CD14-positive monocyte (primary cell): Measurements from ENCODE around the gene UACA. TPM values are rescaled to one million over a fixed set of nuclear protein-coding genes. Genes with fewer than 3 reads are reported as not detected.

Experiments
- DNase-seq, 3 donors: peaks; one replicate each; pipeline ENCODE4 v3.0.0-alpha.2; 2011 to 2022
- H2AFZ ChIP-seq: 2 replicates; pipeline ENCODE4 v1.6.0; 2012; ENCODE audit warnings: mild to moderate bottlenecking, low read depth, low read length, inconsistent platforms; ENCODE audit not compliant: insufficient read depth, poor library complexity, severe bottlenecking
- H3K27ac ChIP-seq, 2 donors: 1 replicate in 1 of 2; 2 replicates in 1 of 2; pipeline ENCODE4 v1.5.1; 2012 to 2013; ENCODE audit warnings: low read length in 2 of 2, control low read depth in 1 of 2, inconsistent platforms in 1 of 2, low read depth in 1 of 2, mild to moderate bottlenecking in 1 of 2
- H3K27me3 ChIP-seq, 2 donors: one replicate each; pipeline versions ENCODE4 v1.6.0 to v1.6.1; 2011 to 2013; ENCODE audit warnings: low read length in 2 of 2; ENCODE audit not compliant: control insufficient read depth in 2 of 2, insufficient read depth in 2 of 2
- H3K36me3 ChIP-seq, 2 donors: replicated peaks in 1 of 2; 1 replicate in 1 of 2; 2 replicates in 1 of 2; pipeline versions ENCODE4 v1.5.1 to v1.6.1; 2012 to 2013; ENCODE audit warnings: low read length in 2 of 2, control low read depth in 1 of 2, inconsistent platforms in 1 of 2, mild to moderate bottlenecking in 1 of 2; ENCODE audit not compliant: insufficient read depth in 2 of 2, control insufficient read depth in 1 of 2
- H3K4me1 ChIP-seq, 2 donors: 1 replicate in 1 of 2; 2 replicates in 1 of 2; pipeline versions ENCODE4 v1.5.1 to v1.6.1; 2012 to 2013; ENCODE audit warnings: low read length in 2 of 2, control low read depth in 1 of 2, inconsistent platforms in 1 of 2, mild to moderate bottlenecking in 1 of 2, moderate library complexity in 1 of 2; ENCODE audit not compliant: insufficient read depth in 2 of 2, control insufficient read depth in 1 of 2
- H3K4me2 ChIP-seq: replicated peaks from 2 replicates; pipeline ENCODE3; 2012; ENCODE audit warnings: low read length, moderate library complexity, mild to moderate bottlenecking; ENCODE audit not compliant: poor library complexity, severe bottlenecking; ENCODE audit errors: extremely low read depth
- H3K4me3 ChIP-seq, 3 experiments: fragments of 200-600 bp in 1 of 3; sonication (generic) in 1 of 3; replicated peaks in 1 of 3; 1 replicate in 2 of 3; 2 replicates in 1 of 3; pipeline ENCODE4 v1.5.1; 2011 to 2013; ENCODE audit warnings: low read length in 3 of 3, mild to moderate bottlenecking in 3 of 3, control low read depth in 2 of 3, low read depth in 2 of 3, inconsistent platforms in 1 of 3, moderate library complexity in 1 of 3
- H3K79me2 ChIP-seq: 2 replicates; pipeline ENCODE4 v1.6.0; 2012; ENCODE audit warnings: mild to moderate bottlenecking, control low read depth, inconsistent platforms, low read length, moderate library complexity; ENCODE audit not compliant: insufficient read depth
- H3K9ac ChIP-seq: 2 replicates; pipeline ENCODE4 v1.6.0; 2017; ENCODE audit warnings: low read length, mild to moderate bottlenecking; ENCODE audit not compliant: insufficient read depth, poor library complexity, severe bottlenecking
- H3K9me3 ChIP-seq, 2 donors: replicated peaks in 1 of 2; 1 replicate in 1 of 2; 2 replicates in 1 of 2; pipeline versions ENCODE4 v1.5.1 to v1.6.1; 2012 to 2013; ENCODE audit warnings: low read length in 2 of 2, control low read depth in 1 of 2; ENCODE audit not compliant: control insufficient read depth in 1 of 2, insufficient read depth in 1 of 2
- H4K20me1 ChIP-seq: 2 replicates; pipeline ENCODE4 v1.6.0; 2012; ENCODE audit warnings: mild to moderate bottlenecking, low read length, control low read depth, moderate library complexity; ENCODE audit not compliant: insufficient read depth
- H3K27ac Mint-ChIP-seq, 7 donors: one replicate each; pipeline ENCODE4 v1.8.0; 2020; ENCODE audit warnings: mild to moderate bottlenecking in 7 of 7, mixed read lengths in 7 of 7, moderate library complexity in 6 of 7, inconsistent platforms in 2 of 7
- H3K27me3 Mint-ChIP-seq, 3 donors: one replicate each; pipeline ENCODE4 v1.8.0; 2021 to 2022; ENCODE audit warnings: low read depth in 3 of 3, mild to moderate bottlenecking in 3 of 3, mixed read lengths in 3 of 3, moderate library complexity in 3 of 3, inconsistent platforms in 1 of 3
- H3K36me3 Mint-ChIP-seq, 2 donors: one replicate each; pipeline ENCODE4 v1.8.0; 2020; ENCODE audit warnings: mixed read lengths in 2 of 2, inconsistent platforms in 1 of 2, mild to moderate bottlenecking in 1 of 2
- H3K4me1 Mint-ChIP-seq: one replicate; pipeline ENCODE4 v1.8.0; 2020; ENCODE audit warnings: mild to moderate bottlenecking, mixed read lengths
- H3K4me3 Mint-ChIP-seq, 2 donors: one replicate each; pipeline ENCODE4 v1.8.0; 2020; ENCODE audit warnings: mild to moderate bottlenecking in 2 of 2, mixed read lengths in 2 of 2, moderate library complexity in 1 of 2
- H3K9me3 Mint-ChIP-seq, 7 donors: one replicate each; pipeline ENCODE4 v1.8.0; 2020 to 2022; ENCODE audit warnings: mixed read lengths in 7 of 7, mild to moderate bottlenecking in 6 of 7, moderate library complexity in 6 of 7, inconsistent platforms in 2 of 7
- CTCF ChIP-seq: fragments of 200-600 bp; IDR thresholded peaks from one replicate; pipeline ENCODE4 v1.8.0; 2022; ENCODE audit warnings: antibody characterized with exemption, mild to moderate bottlenecking
- WGBS: methylation state at CpG from one replicate; pipeline ENCODE4 v1.1.5; 2013; ENCODE audit warnings: missing lambda C conversion rate; ENCODE audit not compliant: insufficient coverage; 5-methylcytosine and 5-hydroxymethylcytosine counted together
- intact Hi-C, 2 donors: fragments of 100-400 bp; cut with micrococcal nuclease; formaldehyde crosslinking; loops; one replicate each; pipeline versions ENCODE4 v1.15.0 to v1.15.1; 2023
- polyA plus RNA-seq, 3 donors: library from polyadenylated mRNA; depleted of rRNA in 1 of 3; unstranded in 2 of 3; stranded (reverse) in 1 of 3; fragments of 300-500 nt in 2 of 3; fragments of >200 nt in 1 of 3; fragmentation: Illumina TruSeq in 2 of 3; gene quantifications; 1 replicate in 2 of 3; 2 replicates in 1 of 3; pipeline ENCODE4 v1.2.3, GENCODE V29; 2012 to 2021

The UACA gene
- polyA plus RNA-seq, 3 donors: 1.7 to 3.1 (median 2.4) TPM

- 92% methylated on average over 1 of the region's 7 CpGs for whole genome bisulfite sequencing
- no peak overlapping the region for H3K4me3 ChIP-seq
Observed at GRCh38 chr15:70703096-70703878, 60.1 kb downstream of the UACA start.

GRCh38 chr15:70702584-70702983 is 60.8 kb downstream of the UACA start:
- WGBS: 93% methylated on average over 2 of the region's 2 CpGs
- H4K20me1 ChIP-seq: no peaks in the 10 kb centered on the region
- no peak for TF ChIP-seq CTCF
- no peak overlapping the region for H3K4me2 ChIP-seq
- H2AFZ ChIP-seq: no peak overlapping the region
- peaks cover 7 to 13% of the 10 kb centered on the region in 2 donors for H3K27me3 ChIP-seq
- H3K27ac Mint-ChIP-seq: no peak overlapping the region
- no peak overlapping the region for H3K27ac ChIP-seq
- no peak overlapping the region for H3K9ac ChIP-seq
- DNase-seq: no peak
- no peak overlapping the region for H3K4me3 Mint-ChIP-seq
- no peaks in the 10 kb centered on the region for H3K4me1 Mint-ChIP-seq
- no peaks in the 10 kb centered on the region for H3K9me3 Mint-ChIP-seq
- no peaks in the 10 kb centered on the region for H3K36me3 Mint-ChIP-seq
- H3K9me3 ChIP-seq: no peaks in the 10 kb centered on the region
- no peaks in the 10 kb centered on the region for H3K36me3 ChIP-seq
- no peaks in the 10 kb centered on the region for H3K79me2 ChIP-seq
- no peaks in the 10 kb centered on the region for H3K4me1 ChIP-seq
- no peak overlapping the region for H3K4me3 ChIP-seq
- intact Hi-C loops: no loop called here
- peaks cover 5 to 19% (median 10%) of the 10 kb centered on the region in 3 donors for H3K27me3 Mint-ChIP-seq

More at GRCh38 chr15:70703096-70703878, 60.1 kb downstream of the UACA start:
- no peak for DNase-seq
- H3K4me1 Mint-ChIP-seq: no peaks in the 10 kb centered on the region
- Histone ChIP-seq H2AFZ (no peak overlapping the region), H3K36me3 (no peaks in the 10 kb centered on the region), H4K20me1 (no peaks in the 10 kb centered on the region), H3K9me3 (no peaks in the 10 kb centered on the region), H3K27ac (no peak overlapping the region), H3K27me3 (peaks cover 7 to 17% of the 10 kb centered on the region in 2 donors), H3K79me2 (no peaks in the 10 kb centered on the region), H3K4me1 (no peaks in the 10 kb centered on the region), H3K9ac (no peak overlapping the region), H3K4me2 (no peak overlapping the region)
- H3K27ac Mint-ChIP-seq: no peak overlapping the region
- H3K4me3 Mint-ChIP-seq: no peak overlapping the region
- H3K9me3 Mint-ChIP-seq: no peaks in the 10 kb centered on the region
- intact Hi-C loops: no loop called here
- no peak for TF ChIP-seq CTCF
- no peaks in the 10 kb centered on the region for H3K36me3 Mint-ChIP-seq
- H3K27me3 Mint-ChIP-seq: peaks cover 5 to 21% (median 10%) of the 10 kb centered on the region in 3 donors
